K562 (cell line): ENCODE measurements around the gene PARD3. TPM values are rescaled to one million over a fixed set of nuclear protein-coding genes. Genes with fewer than 3 reads are reported as not detected.

Source experiments
- ATAC-seq: fragments of 200-7000 bp; cut with Tn5 transposase; 3 replicates; pipeline ENCODE4 v1.9.1; 2020; ENCODE audit warnings: moderate library complexity
- BruUV-seq: library from RNA; stranded (reverse); fragments of 400-500 nt; replicated peaks from 2 replicates; lab custom pipeline; 2021; lab: Mats Ljungman, UMichigan
- CTCF ChIA-PET: fragments of 300-600 bp; formaldehyde crosslinking; extraction: SDS; loops from one replicate; lab custom pipeline; 2021; ENCODE audit warnings: low intra/inter-chr PET ratio; lab: Yijun Ruan, JAX
- POLR2A ChIA-PET: fragments of 300-600, 350-650 bp; sonication (Branson Sonifier 250); formaldehyde crosslinking; extraction: SDS; loops from one replicate; lab custom pipeline; 2021; ENCODE audit warnings: antibody characterized with exemption, inconsistent platforms; lab: Yijun Ruan, JAX
- DNase-seq, 4 experiments: peaks; one replicate each; pipeline versions ENCODE4 v3.0.0 to v3.0.0-alpha.2; 2011 to 2018; ENCODE audit warnings: low spot score in 3 of 4, mixed read lengths in 3 of 4; ENCODE audit errors: extremely low read depth in 1 of 4
- FAIRE-seq: peaks from 2 replicates; lab custom pipeline; 2011; peaks lifted over from hg19 to GRCh38; lab: Jason Lieb, UNC
- H2AFZ ChIP-seq: 2 replicates; pipeline ENCODE4 v1.6.0; 2011; ENCODE audit warnings: low read depth, low read length, control low read depth, inconsistent platforms
- H3K27ac ChIP-seq: fragments of 200-600 bp; 3 replicates; pipeline ENCODE4 v1.8.0; 2011; ENCODE audit warnings: low read depth, mild to moderate bottlenecking, control low read depth, inconsistent platforms, low read length, moderate library complexity, mixed read lengths; ENCODE audit errors: extremely low read depth
- H3K27me3 ChIP-seq, 2 experiments: fragments of 300-600 bp in 1 of 2; 2 replicates in 1 of 2; 3 replicates in 1 of 2; pipeline versions ENCODE4 v1.6.0 to v1.8.0; 2011; ENCODE audit warnings: inconsistent platforms in 2 of 2, low read length in 2 of 2, mild to moderate bottlenecking in 1 of 2, mixed read lengths in 1 of 2, moderate library complexity in 1 of 2; ENCODE audit not compliant: control insufficient read depth in 2 of 2, insufficient read depth in 2 of 2
- H3K36me3 ChIP-seq: fragments of 300-600 bp; 3 replicates; pipeline ENCODE4 v1.8.0; 2011; ENCODE audit warnings: mild to moderate bottlenecking, low read length, inconsistent platforms; ENCODE audit not compliant: control insufficient read depth, insufficient read depth
- H3K4me1 ChIP-seq, 2 experiments: fragments of 200-600 bp in 1 of 2; replicated peaks in 1 of 2; 2 replicates in 1 of 2; 3 replicates in 1 of 2; pipeline versions ENCODE4 v1.5.1 to v1.8.0; 2011; ENCODE audit warnings: inconsistent platforms in 2 of 2, low read length in 2 of 2, mild to moderate bottlenecking in 1 of 2, mixed read lengths in 1 of 2, moderate library complexity in 1 of 2; ENCODE audit not compliant: control insufficient read depth in 2 of 2, insufficient read depth in 2 of 2
- H3K4me2 ChIP-seq: 2 replicates; pipeline ENCODE4 v1.6.1; 2011; ENCODE audit warnings: low read length, control low read depth, inconsistent platforms, mixed read lengths; ENCODE audit not compliant: insufficient read depth
- H3K4me3 ChIP-seq: fragments of 200-600 bp; sonication (generic), shearing (Covaris generic); 2 replicates; pipeline ENCODE4 v1.5.1; 2016; ENCODE audit warnings: control low read depth, inconsistent platforms
- H3K79me2 ChIP-seq: fragments of 200-600 bp; 3 replicates; pipeline ENCODE4 v1.8.0; 2011; ENCODE audit warnings: low read length, inconsistent platforms; ENCODE audit not compliant: control insufficient read depth, insufficient read depth
- H3K9ac ChIP-seq, 2 experiments: 2 replicates each; pipeline versions ENCODE4 v1.6.0 to v1.6.1; 2011; ENCODE audit warnings: low read depth in 2 of 2, low read length in 2 of 2, control low read depth in 1 of 2, inconsistent platforms in 1 of 2, mild to moderate bottlenecking in 1 of 2, mixed read lengths in 1 of 2; ENCODE audit not compliant: insufficient read depth in 1 of 2
- H3K9me1 ChIP-seq: one replicate; pipeline ENCODE4 v1.6.0; 2011; ENCODE audit warnings: inconsistent platforms, mild to moderate bottlenecking, low read length, moderate library complexity; ENCODE audit not compliant: control insufficient read depth, insufficient read depth
- H3K9me3 ChIP-seq: replicated peaks from 2 replicates; pipeline ENCODE4 v1.5.1; 2011; ENCODE audit warnings: low read depth, low read length, inconsistent platforms; ENCODE audit not compliant: control insufficient read depth, insufficient read depth
- H4K20me1 ChIP-seq: replicated peaks from 2 replicates; pipeline ENCODE4 v1.6.1; 2011; ENCODE audit warnings: low read length, inconsistent platforms, mixed read lengths; ENCODE audit not compliant: control insufficient read depth, insufficient read depth
- CEBPZ ChIP-seq: fragments of 150-350 bp; IDR thresholded peaks from 2 replicates; pipeline ENCODE4 v1.6.1; 2014; ENCODE audit warnings: low read depth, mild to moderate bottlenecking, low read length, borderline replicate concordance
- CHD1 ChIP-seq: fragments of 200-600 bp; sonication (generic); IDR thresholded peaks from one replicate; pipeline ENCODE4 v1.6.1; 2012; ENCODE audit warnings: mild to moderate bottlenecking, moderate library complexity, low read length, inconsistent platforms
- HOMEZ ChIP-seq: fragments of 250-450 bp; sonication (Bioruptor Pico); IDR thresholded peaks from 2 replicates; pipeline ENCODE4 v1.4.0; 2020; ENCODE audit warnings: mild to moderate bottlenecking, moderate library complexity
- RFX7 ChIP-seq: fragments of 250-450 bp; sonication (Bioruptor Pico); IDR thresholded peaks from 2 replicates; pipeline ENCODE4 v1.5.1; 2021; ENCODE audit warnings: mild to moderate bottlenecking
- ZNF212 ChIP-seq: fragments of 450-650 bp; formaldehyde crosslinking; IDR thresholded peaks from 2 replicates; pipeline ENCODE4 v1.4.0; 2020; ENCODE audit warnings: mild to moderate bottlenecking
- ZNF778 ChIP-seq: fragments of 450-650 bp; formaldehyde crosslinking; IDR thresholded peaks from 2 replicates; pipeline ENCODE4 v1.4.0; 2020; ENCODE audit warnings: mild to moderate bottlenecking, moderate library complexity
- WGBS: fragments of 100-300 bp; shearing (Covaris generic); methylation state at CpG from one replicate; pipeline ENCODE4 v1.1.6; 2016; ENCODE audit warnings: low coverage, mixed read lengths; ENCODE audit not compliant: insufficient coverage; ENCODE audit errors: missing lambda C conversion rate; 5-methylcytosine and 5-hydroxymethylcytosine counted together
- in situ Hi-C: fragments of 300-500 bp; cut with MboI; formaldehyde crosslinking; loops from 4 replicates; pipeline ENCODE4 v1.15.0; 2018; ENCODE audit warnings: inconsistent platforms, mixed read lengths
- intact Hi-C: fragments of 100-400 bp; cut with micrococcal nuclease; formaldehyde crosslinking; loops from 2 replicates; pipeline ENCODE4 v1.14.2; 2022
- polyA plus RNA-seq, 8 experiments: library from polyadenylated mRNA; depleted of rRNA in 4 of 8; stranded (reverse) in 5 of 8; unstranded in 3 of 8; fragments of >200 nt; fragmentation: Nextera tagmentation in 2 of 8; fragmentation: Illumina TruSeq in 1 of 8; extraction: Ambion mirVana in 2 of 8; extraction: Trizol in 1 of 8; gene quantifications; 2 replicates each; pipeline versions ENCODE4 v1.2.1 to v1.2.3, GENCODE V29; 2011 to 2014; ENCODE audit warnings: inconsistent platforms in 1 of 8, missing spikeins in 1 of 8
- total RNA-seq, 7 experiments: library from RNA; depleted of rRNA in 6 of 7; stranded (reverse); fragments of >200 nt in 6 of 7; fragmentation: Illumina TruSeq in 2 of 7; extraction: Trizol in 2 of 7; gene quantifications; 2 replicates each; pipeline versions ENCODE4 v1.2.1 to v1.2.3, GENCODE V29; 2011 to 2021; ENCODE audit warnings: low replicate concordance in 1 of 7
- TF ChIP-seq, protein P1 (sequence below), 2 experiments: fragments of 450-650 bp; IDR thresholded peaks; 2 replicates each; pipeline ENCODE4 v1.6.1; 2016

The PARD3 gene
- total and polyA plus RNA-seq, 9 of the 15 experiments (the other 6 are each of a cell fraction or from before 2014, with no cell fraction given), result 2.7 to 11.7 (median 7.7) TPM

DNA sequence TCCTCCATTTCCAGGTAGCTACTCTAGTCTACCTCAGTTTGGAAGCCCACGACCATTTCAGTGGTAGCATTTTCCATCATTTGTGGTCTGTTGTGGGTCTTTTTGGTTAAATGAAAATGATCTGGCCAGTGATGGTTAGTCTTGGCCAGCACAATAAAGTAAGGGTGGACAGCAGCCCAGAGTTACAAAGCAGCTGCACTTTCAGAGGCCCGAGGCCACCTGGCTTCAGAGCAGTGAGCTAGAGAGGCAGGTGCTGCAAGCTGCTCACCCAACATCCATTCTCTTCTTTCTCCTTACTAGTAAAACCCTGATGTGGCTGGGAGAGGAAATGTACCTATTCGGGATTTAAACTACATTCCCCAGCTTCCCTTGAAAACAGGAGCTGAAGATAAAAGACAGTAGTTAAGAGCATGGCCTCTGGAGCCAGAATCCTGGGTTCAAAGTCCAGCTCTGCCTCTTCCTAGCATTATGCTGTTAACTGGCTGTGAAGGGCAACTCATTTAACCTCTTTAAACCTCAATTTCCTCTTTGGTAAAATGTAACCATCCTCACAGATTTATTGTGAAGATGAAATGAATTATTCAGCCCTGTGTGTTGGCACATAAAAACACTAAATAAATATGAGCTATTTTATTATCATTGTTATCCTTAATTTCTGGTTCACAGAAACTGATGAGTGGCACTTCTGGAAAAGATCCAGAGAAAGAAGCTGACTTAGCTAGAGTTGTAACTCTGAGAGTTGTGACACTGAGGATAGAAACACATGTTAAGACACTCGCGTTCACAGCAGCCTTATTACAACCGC is 517.4 kb downstream of the PARD3 start:
- 13% methylated on average over 6 of the region's 6 CpGs for WGBS
- DNase-seq (no peak), FAIRE-seq (no peak), ATAC-seq (no peak)
- no peaks in the 10 kb centered on the region for H3K9me3 ChIP-seq
- H3K4me2 ChIP-seq, result no peak overlapping the region
- ChIA-PET POLR2A (no interaction called here), CTCF (no interaction called here)
- in situ Hi-C loops (no loop called here), intact Hi-C loops (no loop called here)
- H2AFZ ChIP-seq, result no peak overlapping the region
- no TSS peak for BruUV-seq
- H3K4me1 ChIP-seq, result no peaks in the 10 kb centered on the region
- H3K4me3 ChIP-seq, result no peak overlapping the region
- no peaks in the 10 kb centered on the region for H3K79me2 ChIP-seq
- no peak overlapping the region for H3K27ac ChIP-seq
- no peaks in the 10 kb centered on the region for H4K20me1 ChIP-seq
- TF ChIP-seq RFX7 (CRISPR knock-in tag) (no peak), CEBPZ (no peak), CHD1 (no peak), ZNF778 (CRISPR knock-in tag) (no peak), ZNF212 (CRISPR knock-in tag) (no peak), HOMEZ (CRISPR knock-in tag) (no peak)
- TF ChIP-seq, protein P1, sequence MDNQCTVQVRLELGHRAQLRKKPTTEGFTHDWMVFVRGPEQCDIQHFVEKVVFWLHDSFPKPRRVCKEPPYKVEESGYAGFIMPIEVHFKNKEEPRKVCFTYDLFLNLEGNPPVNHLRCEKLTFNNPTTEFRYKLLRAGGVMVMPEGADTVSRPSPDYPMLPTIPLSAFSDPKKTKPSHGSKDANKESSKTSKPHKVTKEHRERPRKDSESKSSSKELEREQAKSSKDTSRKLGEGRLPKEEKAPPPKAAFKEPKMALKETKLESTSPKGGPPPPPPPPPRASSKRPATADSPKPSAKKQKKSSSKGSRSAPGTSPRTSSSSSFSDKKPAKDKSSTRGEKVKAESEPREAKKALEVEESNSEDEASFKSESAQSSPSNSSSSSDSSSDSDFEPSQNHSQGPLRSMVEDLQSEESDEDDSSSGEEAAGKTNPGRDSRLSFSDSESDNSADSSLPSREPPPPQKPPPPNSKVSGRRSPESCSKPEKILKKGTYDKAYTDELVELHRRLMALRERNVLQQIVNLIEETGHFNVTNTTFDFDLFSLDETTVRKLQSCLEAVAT (IDR thresholded peaks at IDR 0.05), result no peak
- H3K27me3 ChIP-seq, result no peaks in the 10 kb centered on the region
- H3K9me1 ChIP-seq, result no peaks in the 10 kb centered on the region
- no peaks in the 10 kb centered on the region for H3K36me3 ChIP-seq
- H3K9ac ChIP-seq, result no peak overlapping the region
